Colonic mucosa (tissue), 4 donors: ENCODE data around the gene GLDN. TPM values are rescaled to one million over a fixed set of nuclear protein-coding genes. Genes with fewer than 3 reads are reported as not detected.

Experiments
- DNase-seq: peaks from one replicate; pipeline ENCODE4 v3.0.0-alpha.2; 2020
- H3K27ac ChIP-seq: fragments of 200-600 bp; one replicate; pipeline ENCODE4 v1.8.0; 2021
- H3K27me3 ChIP-seq: fragments of 200-600 bp; one replicate; pipeline ENCODE4 v1.8.0; 2021
- H3K36me3 ChIP-seq: fragments of 200-600 bp; one replicate; pipeline ENCODE4 v1.8.0; 2021
- H3K4me1 ChIP-seq: fragments of 200-600 bp; one replicate; pipeline ENCODE4 v1.8.0; 2021; ENCODE audit warnings: mild to moderate bottlenecking
- H3K4me3 ChIP-seq: fragments of 200-600 bp; one replicate; pipeline ENCODE4 v1.8.0; 2021
- H3K9ac ChIP-seq, 2 donors: one replicate each; pipeline ENCODE4 v1.7.0; 2013; ENCODE audit warnings: control low read depth in 2 of 2, low read depth in 2 of 2, low read length in 2 of 2
- H3K9me3 ChIP-seq: fragments of 200-600 bp; one replicate; pipeline ENCODE4 v1.8.0; 2021
- intact Hi-C: fragments of 100-400 bp; cut with DNase I; formaldehyde crosslinking; loops from one replicate; pipeline ENCODE4 v1.14.1; 2022
- total RNA-seq, 2 donors: library from RNA; stranded (reverse); fragmentation: NEBNext Ultra II Directional in 1 of 2; extraction: Animal tissue kit (Norgen Biotek cat#: 25700) in 1 of 2; gene quantifications; one replicate each; pipeline ENCODE4 v1.2.1, GENCODE V29; 2021
- TF ChIP-seq, protein P1 (sequence below): fragments of 200-600 bp; IDR thresholded peaks from one replicate; pipeline ENCODE4 v1.8.0; 2022; ENCODE audit warnings: antibody characterized with exemption, mild to moderate bottlenecking
- donor health status: healthy.
- donor health status: DM: no; HTN: no; CAD: no.
- donor health status: DM: no; HTN: no; CAD: no.

The GLDN gene
- total RNA-seq, 2 donors from 2014 or later = 3.7 to 8.6 TPM

DNA sequence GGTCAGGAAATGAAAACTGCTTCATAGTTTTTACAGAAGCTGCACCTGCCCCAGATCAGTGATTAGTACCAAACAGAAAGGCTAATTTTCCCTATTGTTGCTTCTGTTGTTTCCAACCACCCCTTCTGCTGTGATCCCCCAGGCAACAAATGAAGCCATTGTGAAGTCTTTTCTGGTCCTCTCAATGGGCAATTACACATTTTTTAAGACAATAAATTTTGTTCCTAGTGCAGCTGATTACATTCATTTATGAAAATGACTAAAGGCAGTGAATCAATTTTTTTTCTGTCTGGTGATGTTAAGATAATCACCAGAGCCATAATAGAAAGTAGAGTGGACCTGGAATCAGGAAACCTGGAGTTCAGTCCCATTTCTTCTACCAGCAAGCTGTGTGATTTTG is 32.7 kb downstream of the GLDN start:
- no peaks in the 10 kb centered on the region for H3K27me3 ChIP-seq
- H3K36me3 ChIP-seq = no peaks in the 10 kb centered on the region
- H3K9me3 ChIP-seq = no peaks in the 10 kb centered on the region
- H3K4me3 ChIP-seq = no peak overlapping the region
- H3K27ac ChIP-seq = no peak overlapping the region
- no peak overlapping the region for H3K9ac ChIP-seq
- DNase-seq = no peak
- intact Hi-C loops = no loop called here
- TF ChIP-seq, protein P1, sequence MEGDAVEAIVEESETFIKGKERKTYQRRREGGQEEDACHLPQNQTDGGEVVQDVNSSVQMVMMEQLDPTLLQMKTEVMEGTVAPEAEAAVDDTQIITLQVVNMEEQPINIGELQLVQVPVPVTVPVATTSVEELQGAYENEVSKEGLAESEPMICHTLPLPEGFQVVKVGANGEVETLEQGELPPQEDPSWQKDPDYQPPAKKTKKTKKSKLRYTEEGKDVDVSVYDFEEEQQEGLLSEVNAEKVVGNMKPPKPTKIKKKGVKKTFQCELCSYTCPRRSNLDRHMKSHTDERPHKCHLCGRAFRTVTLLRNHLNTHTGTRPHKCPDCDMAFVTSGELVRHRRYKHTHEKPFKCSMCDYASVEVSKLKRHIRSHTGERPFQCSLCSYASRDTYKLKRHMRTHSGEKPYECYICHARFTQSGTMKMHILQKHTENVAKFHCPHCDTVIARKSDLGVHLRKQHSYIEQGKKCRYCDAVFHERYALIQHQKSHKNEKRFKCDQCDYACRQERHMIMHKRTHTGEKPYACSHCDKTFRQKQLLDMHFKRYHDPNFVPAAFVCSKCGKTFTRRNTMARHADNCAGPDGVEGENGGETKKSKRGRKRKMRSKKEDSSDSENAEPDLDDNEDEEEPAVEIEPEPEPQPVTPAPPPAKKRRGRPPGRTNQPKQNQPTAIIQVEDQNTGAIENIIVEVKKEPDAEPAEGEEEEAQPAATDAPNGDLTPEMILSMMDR = no peak
- no peaks in the 10 kb centered on the region for H3K4me1 ChIP-seq

DNA sequence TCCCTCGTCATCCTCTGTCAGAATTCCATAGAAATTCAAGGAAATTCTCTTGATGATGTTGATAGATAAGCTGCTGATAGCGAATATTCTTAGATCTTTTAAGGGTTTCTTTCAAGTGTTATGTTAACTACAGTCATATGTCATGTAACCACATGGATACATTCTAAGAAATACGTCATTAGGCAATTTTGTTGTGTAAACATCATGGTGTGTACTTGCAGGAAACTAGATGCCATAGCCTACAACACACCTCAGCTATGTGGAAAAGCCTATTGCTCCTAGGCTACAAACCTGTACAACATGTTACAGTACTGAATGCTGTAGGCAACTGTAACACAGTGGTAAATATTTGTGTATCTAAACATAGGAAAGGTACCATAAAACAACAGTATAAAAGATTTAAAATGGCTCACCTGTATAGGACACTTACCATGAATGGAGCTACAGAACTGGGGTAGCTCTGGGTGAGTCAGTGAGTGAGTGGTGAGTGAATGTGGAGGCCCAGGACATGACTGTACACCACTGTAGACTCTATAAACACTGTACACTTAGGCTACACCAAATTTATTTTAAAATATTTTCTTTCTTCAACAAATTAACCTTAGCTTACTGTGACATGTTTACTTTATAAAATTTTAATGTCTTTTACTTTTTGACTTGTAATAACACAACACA is 34.6 kb downstream of the GLDN start:
- no peaks in the 10 kb centered on the region for H3K27me3 ChIP-seq
- no peak for DNase-seq
- H3K36me3 ChIP-seq = no peaks in the 10 kb centered on the region
- no peaks in the 10 kb centered on the region for H3K9me3 ChIP-seq
- no peak overlapping the region for H3K27ac ChIP-seq
- no peaks in the 10 kb centered on the region for H3K4me1 ChIP-seq
- no peak overlapping the region for H3K4me3 ChIP-seq
- no peak overlapping the region for H3K9ac ChIP-seq
- intact Hi-C loops = no loop called here
- TF ChIP-seq, protein P1 = no peak

DNA sequence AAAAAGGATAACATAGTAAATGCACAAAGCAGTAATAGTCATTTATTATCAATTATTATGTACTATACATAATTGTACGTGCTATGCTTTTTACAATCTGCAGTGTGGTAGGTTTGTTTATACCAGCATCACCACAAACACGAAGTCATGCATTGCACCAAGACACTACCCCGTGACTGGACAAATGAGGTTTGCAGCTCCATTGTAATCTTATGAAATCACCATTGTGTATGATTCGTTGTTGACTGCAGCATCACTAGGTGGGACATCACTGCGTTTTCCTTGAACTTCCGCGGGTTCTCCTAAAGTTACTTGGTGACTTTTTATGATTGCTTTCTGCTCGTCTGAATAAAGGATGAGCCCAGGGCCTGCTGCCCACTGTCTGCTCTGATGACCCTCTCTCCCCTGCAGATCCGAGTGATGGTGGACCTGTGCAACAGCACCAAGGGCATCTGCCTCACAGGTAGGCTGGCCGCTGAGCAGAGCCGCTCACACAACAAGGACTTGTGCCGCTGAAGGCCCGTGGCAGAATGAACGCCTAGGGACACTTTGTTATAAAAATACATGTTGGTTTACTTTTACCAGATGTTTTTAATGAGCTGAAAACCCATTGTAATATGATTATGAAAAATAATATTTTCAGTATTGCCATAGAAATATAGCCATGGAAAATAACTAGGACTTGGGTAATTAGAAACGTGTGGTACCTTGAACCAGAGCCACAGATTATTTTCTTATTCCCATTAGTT is 35.8 kb downstream of the GLDN start:
- no peaks in the 10 kb centered on the region for H3K4me1 ChIP-seq
- H3K4me3 ChIP-seq = no peak overlapping the region
- DNase-seq = no peak
- intact Hi-C loops = no loop called here
- H3K9ac ChIP-seq = no peak overlapping the region
- H3K27ac ChIP-seq = no peak overlapping the region
- H3K36me3 ChIP-seq = no peaks in the 10 kb centered on the region
- no peaks in the 10 kb centered on the region for H3K9me3 ChIP-seq
- no peaks in the 10 kb centered on the region for H3K27me3 ChIP-seq
- TF ChIP-seq, protein P1 = no peak

DNA sequence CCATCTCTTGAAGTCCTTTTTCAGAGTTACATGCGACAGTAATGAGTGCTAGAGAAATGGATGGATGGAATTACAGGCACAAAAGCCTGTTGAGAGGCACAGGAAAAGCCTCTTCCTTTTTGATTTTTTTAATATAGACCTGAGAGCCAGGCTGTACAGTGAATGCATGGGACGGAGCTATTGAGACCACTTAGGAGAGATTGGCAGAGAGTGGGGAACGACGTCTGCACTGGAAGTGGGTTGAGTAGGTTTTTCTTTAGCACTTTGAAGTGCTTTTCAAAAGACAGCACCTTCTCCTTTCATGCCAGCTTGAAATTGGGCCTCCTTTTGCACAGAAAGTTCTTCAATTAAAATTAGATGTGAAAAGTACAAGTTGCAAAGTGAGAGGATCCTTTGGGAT is 37.0 kb downstream of the GLDN start:
- Histone ChIP-seq H3K9ac (no peak overlapping the region), H3K27me3 (no peaks in the 10 kb centered on the region), H3K4me3 (no peak overlapping the region), H3K27ac (no peak overlapping the region), H3K4me1 (no peaks in the 10 kb centered on the region), H3K36me3 (no peaks in the 10 kb centered on the region), H3K9me3 (no peaks in the 10 kb centered on the region)
- TF ChIP-seq, protein P1 = no peak
- DNase-seq = no peak
- intact Hi-C loops = no loop called here

DNA sequence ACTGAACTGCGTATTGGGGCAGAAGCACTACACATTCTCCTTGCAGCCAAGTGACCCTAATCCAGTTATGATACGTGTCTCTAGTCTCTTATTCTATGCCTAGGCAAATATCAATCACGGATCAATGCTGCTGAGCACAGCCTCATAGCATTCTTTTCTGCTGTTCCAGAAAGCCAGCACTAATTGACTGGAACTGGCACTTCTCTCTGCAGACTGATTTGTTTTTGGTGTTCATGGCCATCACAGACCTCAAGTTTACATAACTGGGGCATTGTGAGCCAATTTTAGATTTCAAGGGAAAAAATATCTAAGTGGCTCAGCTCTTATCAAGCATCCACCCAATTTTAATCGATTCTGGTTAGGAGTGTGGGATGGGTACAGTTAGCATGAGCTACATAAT is 37.9 kb downstream of the GLDN start:
- Histone ChIP-seq H3K9me3 (no peaks in the 10 kb centered on the region), H3K4me3 (no peak overlapping the region), H3K4me1 (no peaks in the 10 kb centered on the region), H3K27me3 (no peaks in the 10 kb centered on the region), H3K9ac (no peak overlapping the region), H3K36me3 (no peaks in the 10 kb centered on the region), H3K27ac (no peak overlapping the region)
- DNase-seq = no peak
- TF ChIP-seq, protein P1 = no peak
- intact Hi-C loops = no loop called here
